HepG2 (cell line): ENCODE measurements around the gene SYT8. TPM values are rescaled to one million over a fixed set of nuclear protein-coding genes. Genes with fewer than 3 reads are reported as not detected.

Experiments
- ATAC-seq: fragments of 200-7000 bp; cut with Tn5 transposase; 3 replicates; pipeline ENCODE4 v1.9.1; 2020; ENCODE audit warnings: mild to moderate bottlenecking, moderate library complexity
- BruUV-seq: library from RNA; stranded (reverse); fragments of 400-500 nt; replicated peaks from 2 replicates; lab custom pipeline; 2021; lab: Mats Ljungman, UMichigan
- CTCF ChIA-PET: fragments of 300-600 bp; formaldehyde crosslinking; extraction: SDS; loops from one replicate; lab custom pipeline; 2021; ENCODE audit warnings: low total read pairs, inconsistent platforms, low intra/inter-chr PET ratio; lab: Yijun Ruan, JAX
- POLR2A ChIA-PET: fragments of 350-600 bp; sonication (Branson Sonifier 250); formaldehyde crosslinking; loops from one replicate; lab custom pipeline; 2020; ENCODE audit warnings: antibody characterized with exemption, inconsistent platforms; lab: Yijun Ruan, JAX
- DNase-seq: peaks from one replicate; pipeline ENCODE4 v3.0.0-alpha.2; 2015; ENCODE audit warnings: low spot score
- FAIRE-seq: peaks from 3 replicates; lab custom pipeline; 2011; peaks lifted over from hg19 to GRCh38; lab: Jason Lieb, UNC
- H2AFZ ChIP-seq: one replicate; pipeline ENCODE4 v1.6.1; 2011; ENCODE audit warnings: low read length, inconsistent platforms
- H3K27ac ChIP-seq: fragments of 300-600 bp; 3 replicates; pipeline ENCODE4 v1.8.0; 2011; ENCODE audit warnings: mixed run types, mild to moderate bottlenecking, mixed read lengths, low read length, inconsistent platforms; ENCODE audit not compliant: insufficient read depth; ENCODE audit errors: extremely low read length
- H3K27me3 ChIP-seq, 2 experiments: fragments of 200-600 bp in 1 of 2; 2 replicates in 1 of 2; 3 replicates in 1 of 2; pipeline versions ENCODE4 v1.6.0 to v1.8.0; 2011; ENCODE audit warnings: low read length in 2 of 2, mild to moderate bottlenecking in 2 of 2, moderate library complexity in 2 of 2, inconsistent platforms in 1 of 2; ENCODE audit not compliant: insufficient read depth in 2 of 2, control insufficient read depth in 1 of 2
- H3K36me3 ChIP-seq, 2 experiments: fragments of 200-600 bp in 1 of 2; replicated peaks in 1 of 2; 2 replicates in 1 of 2; 3 replicates in 1 of 2; pipeline versions ENCODE4 v1.5.1 to v1.8.0; 2011; ENCODE audit warnings: low read length in 2 of 2, inconsistent platforms in 1 of 2; ENCODE audit not compliant: insufficient read depth in 2 of 2, control insufficient read depth in 1 of 2
- H3K4me1 ChIP-seq: 2 replicates; pipeline ENCODE4 v1.5.1; 2012; ENCODE audit warnings: low read length, inconsistent platforms; ENCODE audit not compliant: insufficient read depth
- H3K4me2 ChIP-seq: 2 replicates; pipeline ENCODE4 v1.6.0; 2011; ENCODE audit warnings: low read depth, low read length, inconsistent platforms
- H3K4me3 ChIP-seq, 3 experiments: fragments of 200-600 bp in 1 of 3; sonication (generic), shearing (Covaris generic) in 1 of 3; replicated peaks in 1 of 3; 2 replicates each; pipeline ENCODE4 v1.5.1; 2011 to 2016; ENCODE audit warnings: low read length in 3 of 3, inconsistent platforms in 2 of 3, low read depth in 2 of 3, mild to moderate bottlenecking in 2 of 3, control low read depth in 1 of 3, mixed read lengths in 1 of 3; ENCODE audit not compliant: insufficient read depth in 1 of 3
- H3K79me2 ChIP-seq: one replicate; pipeline ENCODE4 v1.6.1; 2011; ENCODE audit warnings: low read length, inconsistent platforms; ENCODE audit not compliant: insufficient read depth
- H3K9ac ChIP-seq: 2 replicates; pipeline ENCODE4 v1.6.0; 2011; ENCODE audit warnings: mild to moderate bottlenecking, low read depth, low read length, inconsistent platforms; ENCODE audit not compliant: insufficient read depth
- H3K9me3 ChIP-seq: 2 replicates; pipeline ENCODE4 v1.5.1; 2012; ENCODE audit warnings: mild to moderate bottlenecking, low read length
- H4K20me1 ChIP-seq: 2 replicates; pipeline ENCODE4 v1.6.0; 2011; ENCODE audit warnings: inconsistent platforms, mild to moderate bottlenecking, low read length, moderate library complexity; ENCODE audit not compliant: insufficient read depth
- ATAD3A ChIP-seq: sonication (generic); formaldehyde crosslinking; IDR thresholded peaks from 2 replicates; pipeline ENCODE4 v1.4.0; 2020; ENCODE audit warnings: missing genetic modification reagents
- KDM4B ChIP-seq: sonication (generic); formaldehyde crosslinking; IDR thresholded peaks from 2 replicates; pipeline ENCODE4 v1.4.0; 2020; ENCODE audit warnings: missing genetic modification reagents
- RFX5 ChIP-seq: IDR thresholded peaks from 2 replicates; pipeline ENCODE4 v1.6.1; 2011; ENCODE audit warnings: low read depth, low read length, improper control_type of control experiment
- SMYD3 ChIP-seq: sonication (generic); formaldehyde crosslinking; IDR thresholded peaks from 2 replicates; pipeline ENCODE4 v1.8.1; 2023; ENCODE audit warnings: mild to moderate bottlenecking, missing genetic modification reagents
- SRSF9 ChIP-seq: fragments of 200-400 bp; formaldehyde crosslinking; IDR thresholded peaks from 2 replicates; pipeline ENCODE4 v1.6.1; 2018; ENCODE audit warnings: borderline replicate concordance, mild to moderate bottlenecking, low read depth, low read length; ENCODE audit not compliant: insufficient read depth, poor library complexity, severe bottlenecking
- ZFYVE20 ChIP-seq: sonication (generic); formaldehyde crosslinking; IDR thresholded peaks from 2 replicates; pipeline ENCODE4 v1.8.0; 2023; ENCODE audit warnings: low read depth, mild to moderate bottlenecking, moderate library complexity, missing genetic modification reagents, borderline replicate concordance
- ZMYM3 ChIP-seq: sonication (generic); formaldehyde crosslinking; IDR thresholded peaks from 2 replicates; pipeline ENCODE4 v1.5.1; 2020; ENCODE audit warnings: mild to moderate bottlenecking, missing genetic modification reagents
- ZNF124 ChIP-seq: sonication (generic); formaldehyde crosslinking; IDR thresholded peaks from 2 replicates; pipeline ENCODE4 v1.4.0; 2020; ENCODE audit warnings: missing genetic modification reagents
- ZNF724P ChIP-seq: sonication (generic); formaldehyde crosslinking; IDR thresholded peaks from 2 replicates; pipeline ENCODE4 v1.8.0; 2022; ENCODE audit warnings: missing genetic modification reagents, borderline replicate concordance
- WGBS: methylation state at CpG from one replicate; pipeline ENCODE4 v1.1.6; 2017; ENCODE audit warnings: low lambda C conversion rate; 5-methylcytosine and 5-hydroxymethylcytosine counted together
- in situ Hi-C: cut with HindIII; loops from 2 replicates; pipeline ENCODE4 v1.10.0; 2017; ENCODE audit warnings: low pct_unique_long_range_greater_than_20kb; ENCODE audit not compliant: extremely low pct_ligation_motif_present
- intact Hi-C: fragments of 100-400 bp; cut with micrococcal nuclease; formaldehyde crosslinking; loops from one replicate; pipeline ENCODE4 v1.10.0; 2022; ENCODE audit not compliant: unreplicated experiment
- polyA plus RNA-seq, 8 experiments: library from polyadenylated mRNA; depleted of rRNA in 3 of 8; stranded (reverse) in 7 of 8; unstranded in 1 of 8; fragments of >200 nt; fragmentation: Illumina TruSeq in 4 of 8; extraction: Trizol in 4 of 8; gene quantifications; 2 replicates each; pipeline versions ENCODE4 v1.2.1 to v1.2.3, GENCODE V29; 2011 to 2016; ENCODE audit warnings: low read depth in 4 of 8, missing spikeins in 1 of 8, mixed read lengths in 1 of 8; ENCODE audit not compliant: insufficient read depth in 1 of 8
- total RNA-seq, 5 experiments: library from RNA; depleted of rRNA; stranded (reverse); fragments of >200 nt; fragmentation: Illumina TruSeq; extraction: Trizol; gene quantifications; 2 replicates each; pipeline ENCODE4 v1.2.3, GENCODE V29; 2016; ENCODE audit warnings: low read depth in 1 of 5
- TF ChIP-seq, protein P1 (sequence below): sonication (generic); formaldehyde crosslinking; IDR thresholded peaks from 2 replicates; pipeline ENCODE4 v1.4.0; 2020; ENCODE audit warnings: mild to moderate bottlenecking, low read depth, missing genetic modification reagents
- TF ChIP-seq, protein P2 (sequence below), 2 experiments: sonication (generic) in 1 of 2; formaldehyde crosslinking in 1 of 2; IDR thresholded peaks; 2 replicates each; pipeline versions ENCODE4 v1.6.1 to v1.9.0; 2014 to 2022; ENCODE audit warnings: antibody characterized with exemption in 1 of 2, borderline replicate concordance in 1 of 2, inconsistent platforms in 1 of 2, low read depth in 1 of 2, missing genetic modification reagents in 1 of 2
- TF ChIP-seq, protein P3 (sequence below): sonication (generic); formaldehyde crosslinking; IDR thresholded peaks from 2 replicates; pipeline ENCODE4 v1.5.0; 2020; ENCODE audit warnings: missing genetic modification reagents
- TF ChIP-seq, protein P4 (sequence below): sonication (generic); formaldehyde crosslinking; IDR thresholded peaks from 2 replicates; pipeline ENCODE4 v1.5.0; 2020; ENCODE audit warnings: missing genetic modification reagents

Gene SYT8
- total and polyA plus RNA-seq, 2 of the 13 experiments (the other 11 are each of a cell fraction or from before 2014, with no cell fraction given), result 0.60 to 2.3 TPM

DNA sequence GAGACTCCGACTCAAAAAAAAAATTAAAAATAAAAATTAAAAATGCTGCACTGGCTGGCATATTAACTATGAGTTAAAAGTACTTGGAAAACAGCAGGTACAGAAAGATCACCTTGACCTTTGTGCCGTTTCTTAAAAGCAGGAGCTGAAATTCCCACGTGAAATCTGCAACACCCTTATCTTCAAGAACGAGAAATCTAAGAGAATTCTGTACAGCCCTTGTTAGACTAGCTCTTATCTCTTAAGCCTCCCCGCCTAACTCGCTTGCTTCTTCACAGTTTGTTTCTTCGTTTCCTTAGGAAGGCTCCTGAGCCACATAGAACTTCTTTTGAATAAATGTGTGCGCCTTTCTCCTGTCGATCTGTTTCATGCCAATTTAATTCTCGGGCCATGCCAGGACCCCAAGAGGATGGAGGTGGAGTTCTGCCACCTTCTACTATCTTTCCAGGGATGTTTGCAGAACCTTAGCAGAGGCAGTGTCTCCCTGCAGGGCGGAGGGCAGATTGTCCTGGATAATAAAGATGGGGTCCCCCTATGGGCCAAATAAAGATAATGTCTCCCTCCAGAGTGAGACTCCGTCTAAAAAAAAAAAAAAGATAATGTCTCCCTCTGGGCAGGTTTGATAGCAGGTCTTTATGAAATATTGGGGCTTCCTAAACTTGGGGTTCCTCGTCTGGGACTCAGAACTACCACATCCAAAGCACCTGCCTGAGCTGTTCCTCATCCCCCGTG lies 27.4 kb upstream of the SYT8 start:
- Histone ChIP-seq H3K79me2 (no peaks in the 10 kb centered on the region), H3K4me2 (no peak overlapping the region), H2AFZ (no peak overlapping the region), H4K20me1 (no peaks in the 10 kb centered on the region), H3K4me1 (no peaks in the 10 kb centered on the region), H3K4me3 (no peak overlapping the region), H3K27ac (no peak overlapping the region), H3K36me3 (no peaks in the 10 kb centered on the region), H3K27me3 (peaks cover 0 to 35% of the 10 kb centered on the region in 2 experiments; a peak in 2 of 5 replicates), H3K9ac (no peak overlapping the region), H3K9me3 (no peaks in the 10 kb centered on the region)
- no TSS peak for BruUV-seq
- WGBS, result 15% methylated on average over 13 of the region's 14 CpGs
- in situ Hi-C loops, result no loop called here
- no peak for DNase-seq
- TF ChIP-seq ZNF124 (CRISPR knock-in tag), result no peak
- no peak for TF ChIP-seq ZMYM3 (CRISPR knock-in tag)
- TF ChIP-seq, protein P1, sequence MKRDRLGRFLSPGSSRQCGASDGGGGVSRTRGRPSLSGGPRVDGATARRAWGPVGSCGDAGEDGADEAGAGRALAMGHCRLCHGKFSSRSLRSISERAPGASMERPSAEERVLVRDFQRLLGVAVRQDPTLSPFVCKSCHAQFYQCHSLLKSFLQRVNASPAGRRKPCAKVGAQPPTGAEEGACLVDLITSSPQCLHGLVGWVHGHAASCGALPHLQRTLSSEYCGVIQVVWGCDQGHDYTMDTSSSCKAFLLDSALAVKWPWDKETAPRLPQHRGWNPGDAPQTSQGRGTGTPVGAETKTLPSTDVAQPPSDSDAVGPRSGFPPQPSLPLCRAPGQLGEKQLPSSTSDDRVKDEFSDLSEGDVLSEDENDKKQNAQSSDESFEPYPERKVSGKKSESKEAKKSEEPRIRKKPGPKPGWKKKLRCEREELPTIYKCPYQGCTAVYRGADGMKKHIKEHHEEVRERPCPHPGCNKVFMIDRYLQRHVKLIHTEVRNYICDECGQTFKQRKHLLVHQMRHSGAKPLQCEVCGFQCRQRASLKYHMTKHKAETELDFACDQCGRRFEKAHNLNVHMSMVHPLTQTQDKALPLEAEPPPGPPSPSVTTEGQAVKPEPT (CRISPR knock-in tag), result no peak
- TF ChIP-seq RFX5, result no peak
- TF ChIP-seq, protein P2, sequence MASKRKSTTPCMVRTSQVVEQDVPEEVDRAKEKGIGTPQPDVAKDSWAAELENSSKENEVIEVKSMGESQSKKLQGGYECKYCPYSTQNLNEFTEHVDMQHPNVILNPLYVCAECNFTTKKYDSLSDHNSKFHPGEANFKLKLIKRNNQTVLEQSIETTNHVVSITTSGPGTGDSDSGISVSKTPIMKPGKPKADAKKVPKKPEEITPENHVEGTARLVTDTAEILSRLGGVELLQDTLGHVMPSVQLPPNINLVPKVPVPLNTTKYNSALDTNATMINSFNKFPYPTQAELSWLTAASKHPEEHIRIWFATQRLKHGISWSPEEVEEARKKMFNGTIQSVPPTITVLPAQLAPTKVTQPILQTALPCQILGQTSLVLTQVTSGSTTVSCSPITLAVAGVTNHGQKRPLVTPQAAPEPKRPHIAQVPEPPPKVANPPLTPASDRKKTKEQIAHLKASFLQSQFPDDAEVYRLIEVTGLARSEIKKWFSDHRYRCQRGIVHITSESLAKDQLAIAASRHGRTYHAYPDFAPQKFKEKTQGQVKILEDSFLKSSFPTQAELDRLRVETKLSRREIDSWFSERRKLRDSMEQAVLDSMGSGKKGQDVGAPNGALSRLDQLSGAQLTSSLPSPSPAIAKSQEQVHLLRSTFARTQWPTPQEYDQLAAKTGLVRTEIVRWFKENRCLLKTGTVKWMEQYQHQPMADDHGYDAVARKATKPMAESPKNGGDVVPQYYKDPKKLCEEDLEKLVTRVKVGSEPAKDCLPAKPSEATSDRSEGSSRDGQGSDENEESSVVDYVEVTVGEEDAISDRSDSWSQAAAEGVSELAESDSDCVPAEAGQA (IDR thresholded peaks at IDR 0.05; ENCODE audit: low read depth), result no peak
- TF ChIP-seq, protein P2 (CRISPR knock-in tag; IDR thresholded peaks at IDR 0.05; ENCODE audit: borderline replicate concordance), result no peak
- TF ChIP-seq SRSF9, result no peak
- TF ChIP-seq, protein P3, sequence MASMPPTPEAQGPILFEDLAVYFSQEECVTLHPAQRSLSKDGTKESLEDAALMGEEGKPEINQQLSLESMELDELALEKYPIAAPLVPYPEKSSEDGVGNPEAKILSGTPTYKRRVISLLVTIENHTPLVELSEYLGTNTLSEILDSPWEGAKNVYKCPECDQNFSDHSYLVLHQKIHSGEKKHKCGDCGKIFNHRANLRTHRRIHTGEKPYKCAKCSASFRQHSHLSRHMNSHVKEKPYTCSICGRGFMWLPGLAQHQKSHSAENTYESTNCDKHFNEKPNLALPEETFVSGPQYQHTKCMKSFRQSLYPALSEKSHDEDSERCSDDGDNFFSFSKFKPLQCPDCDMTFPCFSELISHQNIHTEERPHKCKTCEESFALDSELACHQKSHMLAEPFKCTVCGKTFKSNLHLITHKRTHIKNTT (CRISPR knock-in tag), result no peak
- no peak for TF ChIP-seq KDM4B (CRISPR knock-in tag)
- TF ChIP-seq, protein P4, sequence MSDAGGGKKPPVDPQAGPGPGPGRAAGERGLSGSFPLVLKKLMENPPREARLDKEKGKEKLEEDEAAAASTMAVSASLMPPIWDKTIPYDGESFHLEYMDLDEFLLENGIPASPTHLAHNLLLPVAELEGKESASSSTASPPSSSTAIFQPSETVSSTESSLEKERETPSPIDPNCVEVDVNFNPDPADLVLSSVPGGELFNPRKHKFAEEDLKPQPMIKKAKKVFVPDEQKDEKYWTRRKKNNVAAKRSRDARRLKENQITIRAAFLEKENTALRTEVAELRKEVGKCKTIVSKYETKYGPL (CRISPR knock-in tag), result no peak
- TF ChIP-seq ZFYVE20, result no peak
- TF ChIP-seq ZNF724P (CRISPR knock-in tag), result no peak
- no peak for TF ChIP-seq ATAD3A (CRISPR knock-in tag)
- no peak for TF ChIP-seq SMYD3 (CRISPR knock-in tag)
- POLR2A ChIA-PET, result no interaction called here
- no peak for FAIRE-seq
- ATAC-seq, result peak; percentile 42; the same call in 1 of the 3 replicates
- CTCF ChIA-PET, result no interaction called here
- intact Hi-C loops, result no loop called here
